K562 (cell line): ENCODE data around the gene SND1. TPM values are rescaled to one million over a fixed set of nuclear protein-coding genes. Genes with fewer than 3 reads are reported as not detected.

Experiments
- ASH1L ChIP-seq: fragments of 450-650 bp; IDR thresholded peaks from 2 replicates; pipeline ENCODE4 v1.6.1; 2018; ENCODE audit warnings: borderline replicate concordance, mild to moderate bottlenecking, low read depth; ENCODE audit not compliant: partially characterized antibody
- ATF7 ChIP-seq: fragments of 450-650 bp; IDR thresholded peaks from 2 replicates; pipeline ENCODE4 v1.7.1; 2014; ENCODE audit warnings: mild to moderate bottlenecking, moderate library complexity
- BRD4 ChIP-seq: fragments of 200-600 bp; sonication (generic); IDR thresholded peaks from 2 replicates; pipeline ENCODE4 v1.6.1; 2017; ENCODE audit warnings: inconsistent platforms
- CCNT2 ChIP-seq: IDR thresholded peaks from 2 replicates; pipeline ENCODE4 v1.6.1; 2011; ENCODE audit warnings: borderline replicate concordance, low read depth, mild to moderate bottlenecking, moderate library complexity, mixed read lengths, low read length; ENCODE audit not compliant: insufficient read length; ENCODE audit errors: extremely low read depth
- E2F1 ChIP-seq: sonication (generic); formaldehyde crosslinking; IDR thresholded peaks from 2 replicates; pipeline ENCODE4 v1.8.1; 2023; ENCODE audit warnings: mild to moderate bottlenecking, missing genetic modification reagents, moderate library complexity
- EGR1 ChIP-seq: fragments of 450-650 bp; conservative IDR thresholded peaks from 2 replicates; pipeline ENCODE4 v1.6.1; 2017; ENCODE audit warnings: mild to moderate bottlenecking
- FUS ChIP-seq: fragments of 200-400 bp; formaldehyde crosslinking; optimal IDR thresholded peaks from 2 replicates; pipeline ENCODE3; 2017; ENCODE audit warnings: low read depth, low read length
- GABPB2 ChIP-seq: fragments of 250-450 bp; sonication (Bioruptor Pico); conservative IDR thresholded peaks from 2 replicates; pipeline ENCODE4 v1.5.1; 2021; ENCODE audit warnings: mild to moderate bottlenecking
- HSF4 ChIP-seq: fragments of 250-450 bp; sonication (Bioruptor Pico); IDR thresholded peaks from 2 replicates; pipeline ENCODE4 v2.1.2; 2022; ENCODE audit warnings: mild to moderate bottlenecking, moderate library complexity, borderline replicate concordance
- ID3 ChIP-seq, 2 experiments: fragments of 250-450 bp in 1 of 2; fragments of 450-650 bp in 1 of 2; sonication (Bioruptor Pico) in 1 of 2; IDR thresholded peaks; 2 replicates each; pipeline versions ENCODE4 v1.6.1 to v1.8.0; 2016 to 2021; ENCODE audit warnings: mild to moderate bottlenecking in 2 of 2, moderate library complexity in 2 of 2, missing compliant biosample characterization in 1 of 2, missing genetic modification characterization in 1 of 2
- MEIS2 ChIP-seq: fragments of 450-650 bp; IDR thresholded peaks from 2 replicates; pipeline ENCODE4 v1.6.1; 2014; ENCODE audit warnings: mild to moderate bottlenecking; ENCODE audit not compliant: partially characterized antibody
- POLR2AphosphoS5 ChIP-seq: IDR thresholded peaks from 2 replicates; pipeline ENCODE4 v1.6.1; 2011; ENCODE audit warnings: mild to moderate bottlenecking, low read depth, low read length, moderate library complexity; ENCODE audit not compliant: control insufficient read depth, insufficient read depth
- PRPF4 ChIP-seq: fragments of 200-400 bp; formaldehyde crosslinking; IDR thresholded peaks from one replicate; pipeline ENCODE4 v1.6.1; 2017; ENCODE audit warnings: low read length, low read depth, mild to moderate bottlenecking; ENCODE audit not compliant: insufficient read depth, poor library complexity, severe bottlenecking
- RBM34 ChIP-seq: fragments of 200-400 bp; formaldehyde crosslinking; IDR thresholded peaks from 2 replicates; pipeline ENCODE4 v1.6.1; 2018; ENCODE audit warnings: low read length, borderline replicate concordance; ENCODE audit not compliant: insufficient read depth
- SMARCB1 ChIP-seq: IDR thresholded peaks from 2 replicates; pipeline ENCODE4 v1.6.1; 2011; ENCODE audit warnings: improper control_type of control experiment, low read depth; ENCODE audit not compliant: insufficient read length
- TCF3 ChIP-seq: sonication (generic); formaldehyde crosslinking; IDR thresholded peaks from 2 replicates; pipeline ENCODE4 v1.4.0; 2020; ENCODE audit warnings: mild to moderate bottlenecking, missing genetic modification reagents
- ZNF143 ChIP-seq: sonication (generic); formaldehyde crosslinking; IDR thresholded peaks from 2 replicates; pipeline ENCODE4 v1.9.0; 2022; ENCODE audit warnings: mild to moderate bottlenecking, missing genetic modification reagents
- ZNF23 ChIP-seq: fragments of 250-450 bp; sonication (Bioruptor Pico); IDR thresholded peaks from 2 replicates; pipeline ENCODE4 v1.4.0; 2020; ENCODE audit warnings: mild to moderate bottlenecking
- ZNF57 ChIP-seq: fragments of 450-650 bp; formaldehyde crosslinking; IDR thresholded peaks from 2 replicates; pipeline ENCODE4 v1.4.0; 2020; ENCODE audit warnings: mild to moderate bottlenecking, moderate library complexity
- ZNF589 ChIP-seq: fragments of 200-800 bp; sonication (Bioruptor generic); IDR thresholded peaks from 2 replicates; pipeline ENCODE4 v1.6.1; 2016; ENCODE audit warnings: low read depth, missing genetic modification characterization, missing compliant biosample characterization
- ZNF707 ChIP-seq: fragments of 250-450 bp; sonication (Bioruptor Pico); conservative IDR thresholded peaks from 2 replicates; pipeline ENCODE4 v1.8.0; 2022; ENCODE audit warnings: inconsistent platforms, mild to moderate bottlenecking, moderate library complexity
- ZNF778 ChIP-seq: fragments of 450-650 bp; formaldehyde crosslinking; IDR thresholded peaks from 2 replicates; pipeline ENCODE4 v1.4.0; 2020; ENCODE audit warnings: mild to moderate bottlenecking, moderate library complexity
- ZSCAN32 ChIP-seq: fragments of 450-650 bp; formaldehyde crosslinking; IDR thresholded peaks from 2 replicates; pipeline ENCODE4 v1.4.0; 2020; ENCODE audit warnings: mild to moderate bottlenecking, moderate library complexity
- polyA plus RNA-seq, 8 experiments: library from polyadenylated mRNA; depleted of rRNA in 4 of 8; stranded (reverse) in 5 of 8; unstranded in 3 of 8; fragments of >200 nt; fragmentation: Nextera tagmentation in 2 of 8; fragmentation: Illumina TruSeq in 1 of 8; extraction: Ambion mirVana in 2 of 8; extraction: Trizol in 1 of 8; gene quantifications; 2 replicates each; pipeline versions ENCODE4 v1.2.1 to v1.2.3, GENCODE V29; 2011 to 2014; ENCODE audit warnings: inconsistent platforms in 1 of 8, missing spikeins in 1 of 8
- total RNA-seq, 7 experiments: library from RNA; depleted of rRNA in 6 of 7; stranded (reverse); fragments of >200 nt in 6 of 7; fragmentation: Illumina TruSeq in 2 of 7; extraction: Trizol in 2 of 7; gene quantifications; 2 replicates each; pipeline versions ENCODE4 v1.2.1 to v1.2.3, GENCODE V29; 2011 to 2021; ENCODE audit warnings: low replicate concordance in 1 of 7

Gene SND1
- total and polyA plus RNA-seq, 9 of the 15 experiments (the other 6 are each of a cell fraction or from before 2014, with no cell fraction given), result 46.5 to 307 (median 191) TPM

GRCh38 chr7:128044064-128044463 is 392.1 kb downstream of the SND1 start (continued):
- TF ChIP-seq PRPF4 (no peak), GABPB2 (CRISPR knock-in tag) (no peak), HSF4 (CRISPR knock-in tag) (no peak), BRD4 (no peak), RBM34 (no peak), SMARCB1 (no peak), FUS (no peak), ZNF707 (CRISPR knock-in tag) (no peak), CCNT2 (no peak), ZNF57 (CRISPR knock-in tag) (no peak), ZNF23 (CRISPR knock-in tag) (no peak), E2F1 (no peak), ZNF778 (CRISPR knock-in tag) (no peak), POLR2AphosphoS5 (peak; percentile 55; the same call in 1 of the 2 replicates), TCF3 (peak; percentile 85), EGR1 (no peak), ZNF589 (CRISPR knock-in tag) (no peak), ATF7 (no peak), ID3 (CRISPR knock-in tag; IDR thresholded peaks at IDR 0.05) (no peak), ID3 (tag; IDR thresholded peaks at IDR 0.05) (0 out of 2 replicates have a peak, but pooled peaks have one; percentile 44), ASH1L (no peak), ZNF143 (CRISPR knock-in tag) (no peak), MEIS2 (peak; percentile 62), ZSCAN32 (CRISPR knock-in tag) (no peak)
